Peyer's patch (tissue), 4 donors: ENCODE results near the gene TUSC1.

ENCODE experiments used
- POLR2A ChIP-seq, 2 donors: fragments of 450-650 bp; IDR thresholded peaks; one replicate each; pipeline ENCODE4 v1.5.1; 2017; ENCODE audit warnings: antibody characterized with exemption in 2 of 2, mild to moderate bottlenecking in 2 of 2, moderate library complexity in 2 of 2
- TF ChIP-seq, protein P1 (sequence below), 6 experiments: fragments of 450-650 bp in 4 of 6; fragments of 200-600 bp in 2 of 6; sonication (generic) in 1 of 6; IDR thresholded peaks; one replicate each; pipeline ENCODE4 v1.5.1; 2017 to 2019; ENCODE audit warnings: antibody characterized with exemption in 6 of 6, mild to moderate bottlenecking in 3 of 6, moderate library complexity in 1 of 6

DNA sequence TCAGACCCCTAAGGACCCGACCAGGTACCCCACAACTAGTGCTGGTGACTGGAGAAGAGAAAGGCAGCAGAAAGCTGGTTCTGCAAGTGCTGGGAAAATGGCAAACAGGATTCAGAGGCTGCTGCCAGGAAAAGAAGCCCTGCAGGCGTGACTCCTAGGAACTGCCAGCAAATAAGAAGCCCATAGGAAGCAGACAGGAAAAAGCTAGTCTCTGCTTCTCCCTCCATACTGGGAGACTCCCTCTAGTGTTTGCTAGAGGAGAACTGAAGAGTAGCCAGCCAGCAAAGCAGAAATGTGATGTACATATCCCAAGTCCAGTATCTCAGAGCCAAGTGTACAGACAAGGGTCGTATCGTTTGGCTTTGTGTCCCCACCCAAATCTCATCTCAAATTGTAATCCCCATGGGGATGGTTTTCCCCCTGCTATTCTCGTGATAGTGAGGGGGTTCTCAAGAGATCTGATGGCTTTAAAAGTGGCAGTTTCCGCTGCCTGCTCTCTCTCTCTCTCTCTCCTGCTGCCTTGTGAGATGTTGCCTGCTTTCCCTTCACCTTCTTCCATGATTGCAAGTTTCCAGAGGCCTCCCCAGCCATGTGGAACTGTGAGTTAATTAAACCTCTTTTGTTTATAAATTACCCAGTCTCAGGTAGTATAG, 38.1 kb upstream of the TUSC1 start:
- TF ChIP-seq POLR2A (IDR thresholded peaks at IDR 0.05) = no peak
- TF ChIP-seq, protein P1, sequence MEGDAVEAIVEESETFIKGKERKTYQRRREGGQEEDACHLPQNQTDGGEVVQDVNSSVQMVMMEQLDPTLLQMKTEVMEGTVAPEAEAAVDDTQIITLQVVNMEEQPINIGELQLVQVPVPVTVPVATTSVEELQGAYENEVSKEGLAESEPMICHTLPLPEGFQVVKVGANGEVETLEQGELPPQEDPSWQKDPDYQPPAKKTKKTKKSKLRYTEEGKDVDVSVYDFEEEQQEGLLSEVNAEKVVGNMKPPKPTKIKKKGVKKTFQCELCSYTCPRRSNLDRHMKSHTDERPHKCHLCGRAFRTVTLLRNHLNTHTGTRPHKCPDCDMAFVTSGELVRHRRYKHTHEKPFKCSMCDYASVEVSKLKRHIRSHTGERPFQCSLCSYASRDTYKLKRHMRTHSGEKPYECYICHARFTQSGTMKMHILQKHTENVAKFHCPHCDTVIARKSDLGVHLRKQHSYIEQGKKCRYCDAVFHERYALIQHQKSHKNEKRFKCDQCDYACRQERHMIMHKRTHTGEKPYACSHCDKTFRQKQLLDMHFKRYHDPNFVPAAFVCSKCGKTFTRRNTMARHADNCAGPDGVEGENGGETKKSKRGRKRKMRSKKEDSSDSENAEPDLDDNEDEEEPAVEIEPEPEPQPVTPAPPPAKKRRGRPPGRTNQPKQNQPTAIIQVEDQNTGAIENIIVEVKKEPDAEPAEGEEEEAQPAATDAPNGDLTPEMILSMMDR (IDR thresholded peaks at IDR 0.05) = peak in 4 of 6 experiments; percentile 10 to 47 (median 38)
